GM19351 (cell line): ENCODE data around the gene RNF17.
A peak's percentile ranks its signal among the peaks of the same experiment; 100 is the strongest.

Experiments
- ATAC-seq: cut with Tn5 transposase; IDR thresholded peaks from one replicate; pipeline ENCODE4 v1.9.1; 2021; ENCODE audit warnings: mild to moderate bottlenecking, moderate library complexity; ENCODE audit not compliant: unreplicated experiment

The RNF17 gene

GRCh38 chr13:24894972-24895300 is 131.0 kb downstream of the RNF17 start:
- no peak for ATAC-seq

- ATAC-seq, result no peak
These were observed 132.1 kb downstream of the RNF17 start for GRCh38 chr13:24896061-24896460.

GRCh38 chr13:24897293-24897692 is 133.3 kb downstream of the RNF17 start:
- no peak for ATAC-seq

GRCh38 chr13:24899601-24900000 is 135.6 kb downstream of the RNF17 start:
- ATAC-seq, result no peak

GRCh38 chr13:24900507-24900906 is 136.5 kb downstream of the RNF17 start:
- ATAC-seq, result no peak

GRCh38 chr13:24905242-24905641 is 141.3 kb downstream of the RNF17 start:
- no peak for ATAC-seq

- ATAC-seq, result no peak
These were observed 142.3 kb downstream of the RNF17 start for GRCh38 chr13:24906268-24906667.

- ATAC-seq, result no peak
These were observed 146.6 kb downstream of the RNF17 start for GRCh38 chr13:24910502-24911132.

- ATAC-seq, result no peak
These were observed 147.4 kb downstream of the RNF17 start for GRCh38 chr13:24911133-24911908.

GRCh38 chr13:24916464-24916863 is 152.5 kb downstream of the RNF17 start:
- ATAC-seq, result no peak

- no peak for ATAC-seq
These were observed 157.0 kb downstream of the RNF17 start for GRCh38 chr13:24921003-24921402.

GRCh38 chr13:24921881-24922280 is 157.9 kb downstream of the RNF17 start:
- no peak for ATAC-seq

- peak; percentile 22 for ATAC-seq
These were observed 158.4 kb downstream of the RNF17 start for GRCh38 chr13:24922387-24922744.

- ATAC-seq, result peak; percentile 92
These were observed 159.0 kb downstream of the RNF17 start for GRCh38 chr13:24922745-24923591.

GRCh38 chr13:24925318-24926231 is 161.6 kb downstream of the RNF17 start:
- no peak for ATAC-seq

- ATAC-seq, result no peak
These were observed 163.9 kb downstream of the RNF17 start for GRCh38 chr13:24927810-24928404.

- no peak for ATAC-seq
These were observed 165.2 kb downstream of the RNF17 start for GRCh38 chr13:24929196-24929595.
